Retinal pigment epithelial cell (primary cell): ENCODE results near the gene TTLL10.
"Not testable (repeated sequence)": the region's sequence is repeated elsewhere in the genome, so short reads cannot be mapped to it uniquely, and the experiment has no call there.

Experiments
- DNase-seq: peaks from one replicate; pipeline ENCODE4 v3.0.0-alpha.2; 2010; ENCODE audit warnings: low read depth
- H3K4me3 ChIP-seq: 2 replicates; pipeline ENCODE4 v1.5.1; 2011; ENCODE audit warnings: mild to moderate bottlenecking, low read length, control low read depth, moderate library complexity
- CTCF ChIP-seq: conservative IDR thresholded peaks from 2 replicates; pipeline ENCODE4 v1.5.1; 2011; ENCODE audit warnings: low read depth, low read length, control low read depth, inconsistent platforms

Gene TTLL10

GRCh38 chr1:1170215-1171091 lies 3.2 kb upstream of the TTLL10 start:
- DNase-seq: no peak
- no peak for TF ChIP-seq CTCF

GRCh38 chr1:1171161-1171545 lies 2.5 kb upstream of the TTLL10 start:
- no peak for DNase-seq
- TF ChIP-seq CTCF: no peak
- no peak overlapping the region for H3K4me3 ChIP-seq

More at GRCh38 chr1:1170215-1171091, 3.2 kb upstream of the TTLL10 start:
- no peak overlapping the region for H3K4me3 ChIP-seq

GRCh38 chr1:1171546-1172340 lies 1.9 kb upstream of the TTLL10 start:
- no peak overlapping the region for H3K4me3 ChIP-seq
- no peak for TF ChIP-seq CTCF
- DNase-seq: no peak

GRCh38 chr1:1173061-1173792 lies 453 bp upstream of the TTLL10 start:
- DNase-seq: no peak
- TF ChIP-seq CTCF: no peak
- H3K4me3 ChIP-seq: no peak overlapping the region

GRCh38 chr1:1175221-1176062 lies 1.8 kb downstream of the TTLL10 start:
- no peak overlapping the region for H3K4me3 ChIP-seq
- DNase-seq: no peak
- TF ChIP-seq CTCF: no peak

- H3K4me3 ChIP-seq, DNase-seq: not testable (repeated sequence)
These were observed 2.5 kb downstream of the TTLL10 start for GRCh38 chr1:1176063-1176761.
